ENCODE measurements around the gene DYRK1A. TPM values are rescaled to one million over a fixed set of nuclear protein-coding genes. Genes with fewer than 3 reads are reported as not detected.

The DYRK1A gene
- total RNA-seq, 1 donor from 2014 or later, result 50.3 TPM

DNA sequence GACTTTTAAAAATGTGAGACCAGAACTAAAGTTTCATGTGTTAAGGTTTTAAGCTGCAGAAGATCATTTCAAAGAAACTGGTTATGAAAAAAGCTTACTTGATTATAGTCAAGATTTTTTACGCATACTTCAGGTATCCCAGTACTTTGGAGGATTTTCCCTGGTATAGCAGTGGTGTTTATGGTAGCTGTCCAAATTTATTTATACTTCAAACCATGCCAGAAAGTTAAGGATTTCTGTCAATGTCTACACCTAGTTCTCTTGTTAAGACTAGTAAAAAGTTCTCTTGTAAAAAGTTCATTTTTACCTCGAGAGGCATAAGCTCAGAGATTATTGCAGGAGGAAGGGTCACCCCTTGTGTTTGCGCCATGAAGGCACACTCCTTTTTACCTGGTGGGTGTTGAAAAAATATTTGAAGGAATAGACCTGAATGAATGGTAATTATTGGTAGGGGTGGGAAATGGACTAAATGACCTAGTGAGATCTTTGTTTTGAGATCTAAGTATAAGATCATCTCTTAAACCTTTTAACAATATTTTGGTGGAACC, 2.8 kb downstream of the DYRK1A start:
- no peaks in the 10 kb centered on the region for H3K27me3 Mint-ChIP-seq (ENCODE audit: low read depth)

DNA sequence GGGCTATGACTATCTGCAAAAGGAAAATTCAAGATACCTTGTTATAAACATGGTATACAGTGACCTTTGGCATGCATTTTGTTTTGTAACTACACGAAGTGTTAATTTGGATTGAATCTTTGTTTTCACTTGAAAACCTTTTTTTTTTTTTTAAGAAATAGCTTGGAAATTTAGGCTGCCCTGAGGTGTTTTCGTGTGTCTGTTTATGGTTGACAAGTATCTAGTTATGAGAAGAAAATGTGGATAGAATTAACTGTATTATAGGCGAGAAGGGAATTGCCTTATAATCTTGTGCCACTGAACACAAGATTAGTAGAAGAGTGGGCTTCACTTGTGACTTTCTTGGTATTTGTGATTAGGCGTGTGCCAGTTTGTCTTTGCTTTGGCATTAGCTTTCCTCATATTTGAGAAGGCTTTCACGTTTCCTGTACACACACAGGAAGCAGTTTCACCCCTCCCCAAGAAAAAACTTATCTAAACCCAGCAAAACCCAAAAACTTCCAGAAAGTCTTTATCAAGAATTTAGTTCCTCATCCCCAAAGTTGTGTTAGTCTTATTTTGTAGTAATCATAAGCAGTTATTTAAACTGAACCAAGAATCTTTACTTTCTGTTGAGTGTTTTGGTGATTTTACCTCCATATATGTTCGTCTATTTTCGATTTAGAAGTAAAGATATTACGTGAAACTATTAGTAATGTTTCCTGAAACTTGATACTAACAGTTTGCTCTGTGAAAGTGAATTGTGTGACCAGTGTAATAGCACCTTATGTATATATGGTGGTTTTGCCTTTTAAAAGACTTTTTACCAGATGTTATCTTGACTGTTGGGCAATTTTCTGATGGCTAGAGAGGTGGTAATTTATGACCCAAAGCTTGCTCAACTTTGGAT, 3.8 kb downstream of the DYRK1A start:
- H3K36me3 Mint-ChIP-seq (ENCODE audit: low read depth), result peaks cover 1% of the 10 kb centered on the region
- DNase-seq (ENCODE audit: low spot score), result no peak
- H3K27me3 Mint-ChIP-seq (ENCODE audit: low read depth), result no peaks in the 10 kb centered on the region
- H3K4me1 Mint-ChIP-seq (ENCODE audit: low read depth), result peaks cover 64% of the 10 kb centered on the region
- peak overlapping the region; percentile 90 for H3K27ac Mint-ChIP-seq (ENCODE audit: unreplicated experiment)
- TF ChIP-seq CTCF (IDR thresholded peaks at IDR 0.05), result no peak
- peak overlapping the region; percentile 53 for H3K4me3 Mint-ChIP-seq (ENCODE audit: unreplicated experiment)
- H3K9me3 Mint-ChIP-seq (ENCODE audit: low read depth), result no peaks in the 10 kb centered on the region

More for the DNA sequence above, 2.8 kb downstream of the DYRK1A start:
- H3K4me1 Mint-ChIP-seq (ENCODE audit: low read depth), result peaks cover 63% of the 10 kb centered on the region
- DNase-seq (ENCODE audit: low spot score), result no peak
- peaks cover 1% of the 10 kb centered on the region for H3K36me3 Mint-ChIP-seq (ENCODE audit: low read depth)
- peak overlapping the region; percentile 81 for H3K4me3 Mint-ChIP-seq (ENCODE audit: unreplicated experiment)
- no peaks in the 10 kb centered on the region for H3K9me3 Mint-ChIP-seq (ENCODE audit: low read depth)
- peak; percentile 9 for TF ChIP-seq CTCF (IDR thresholded peaks at IDR 0.05)
- H3K27ac Mint-ChIP-seq (ENCODE audit: unreplicated experiment), result peak overlapping the region; percentile 90

DNA sequence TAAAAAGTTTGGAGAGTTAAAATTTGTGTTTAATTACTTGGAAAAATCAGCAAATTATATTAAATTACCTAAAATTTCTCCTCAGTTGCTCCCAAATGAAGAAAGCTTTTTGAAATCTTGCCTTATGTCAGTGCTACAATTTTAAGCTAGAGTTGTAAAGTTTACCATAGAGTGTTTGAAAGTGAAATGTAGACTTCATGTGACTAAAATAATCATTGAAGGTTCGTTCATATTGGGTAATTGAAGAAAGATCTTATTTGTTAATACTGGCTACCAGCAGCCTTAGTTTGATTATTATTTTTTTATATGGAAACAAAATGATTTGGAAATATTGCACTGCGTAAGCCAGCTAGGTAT, 4.4 kb downstream of the DYRK1A start:
- DNase-seq (ENCODE audit: low spot score), result no peak
- peaks cover 67% of the 10 kb centered on the region for H3K4me1 Mint-ChIP-seq (ENCODE audit: low read depth)
- TF ChIP-seq CTCF (IDR thresholded peaks at IDR 0.05), result no peak
- no peaks in the 10 kb centered on the region for H3K9me3 Mint-ChIP-seq (ENCODE audit: low read depth)
- no peaks in the 10 kb centered on the region for H3K27me3 Mint-ChIP-seq (ENCODE audit: low read depth)
- no peak overlapping the region for H3K4me3 Mint-ChIP-seq (ENCODE audit: unreplicated experiment)
- H3K27ac Mint-ChIP-seq (ENCODE audit: unreplicated experiment), result peak overlapping the region; percentile 90
- H3K36me3 Mint-ChIP-seq (ENCODE audit: low read depth), result peaks cover 1% of the 10 kb centered on the region

GRCh38 chr21:37372127-37372731, 5.7 kb downstream of the DYRK1A start:
- no peak for TF ChIP-seq CTCF (IDR thresholded peaks at IDR 0.05)
- peaks cover 73% of the 10 kb centered on the region for H3K4me1 Mint-ChIP-seq (ENCODE audit: low read depth)
- peak overlapping the region; percentile 12 for H3K27ac Mint-ChIP-seq (ENCODE audit: unreplicated experiment)
- no peak for DNase-seq (ENCODE audit: low spot score)
- H3K36me3 Mint-ChIP-seq (ENCODE audit: low read depth), result no peaks in the 10 kb centered on the region
- no peaks in the 10 kb centered on the region for H3K9me3 Mint-ChIP-seq (ENCODE audit: low read depth)
- H3K27me3 Mint-ChIP-seq (ENCODE audit: low read depth), result no peaks in the 10 kb centered on the region
- H3K4me3 Mint-ChIP-seq (ENCODE audit: unreplicated experiment), result no peak overlapping the region

GRCh38 chr21:37372951-37373350, 6.4 kb downstream of the DYRK1A start:
- no peak for DNase-seq (ENCODE audit: low spot score)
- no peak for TF ChIP-seq CTCF (IDR thresholded peaks at IDR 0.05)
- H3K4me3 Mint-ChIP-seq (ENCODE audit: unreplicated experiment), result no peak overlapping the region
- H3K4me1 Mint-ChIP-seq (ENCODE audit: low read depth), result peaks cover 78% of the 10 kb centered on the region
- H3K9me3 Mint-ChIP-seq (ENCODE audit: low read depth), result no peaks in the 10 kb centered on the region
- no peaks in the 10 kb centered on the region for H3K27me3 Mint-ChIP-seq (ENCODE audit: low read depth)
- H3K36me3 Mint-ChIP-seq (ENCODE audit: low read depth), result no peaks in the 10 kb centered on the region
- no peak overlapping the region for H3K27ac Mint-ChIP-seq (ENCODE audit: unreplicated experiment)
